Liver (tissue), 9 donors: ENCODE measurements around the gene NFILZ. TPM values are rescaled to one million over a fixed set of nuclear protein-coding genes. Genes with fewer than 3 reads are reported as not detected.

Experiments used
- DNase-seq: peaks from one replicate; pipeline ENCODE4 v3.0.0-alpha.2; 2017; ENCODE audit warnings: low spot score
- H3K27ac ChIP-seq, 2 donors: one replicate each; pipeline ENCODE4 v1.7.0; 2013; ENCODE audit warnings: inconsistent platforms in 2 of 2, low read length in 2 of 2, control low read depth in 1 of 2, low read depth in 1 of 2, mild to moderate bottlenecking in 1 of 2
- H3K27me3 ChIP-seq, 4 donors: one replicate each; pipeline versions ENCODE4 v1.6.1 to v1.7.0; 2013; ENCODE audit warnings: low read length in 3 of 4, inconsistent platforms in 1 of 4, mild to moderate bottlenecking in 1 of 4, moderate library complexity in 1 of 4; ENCODE audit not compliant: control insufficient read depth in 4 of 4, insufficient read depth in 4 of 4
- H3K36me3 ChIP-seq, 4 donors: one replicate each; pipeline versions ENCODE4 v1.6.1 to v1.7.0; 2013; ENCODE audit warnings: low read length in 3 of 4, mild to moderate bottlenecking in 3 of 4, low read depth in 1 of 4, moderate library complexity in 1 of 4; ENCODE audit not compliant: control insufficient read depth in 4 of 4, insufficient read depth in 3 of 4
- H3K4me1 ChIP-seq, 4 donors: one replicate each; pipeline versions ENCODE4 v1.6.1 to v1.7.0; 2013; ENCODE audit warnings: low read length in 3 of 4, mild to moderate bottlenecking in 3 of 4, moderate library complexity in 1 of 4; ENCODE audit not compliant: control insufficient read depth in 4 of 4, insufficient read depth in 4 of 4
- H3K4me3 ChIP-seq, 3 donors: one replicate each; pipeline versions ENCODE4 v1.6.1 to v1.7.0; 2013; ENCODE audit warnings: low read length in 3 of 3, control low read depth in 1 of 3, low read depth in 1 of 3, mild to moderate bottlenecking in 1 of 3
- H3K9ac ChIP-seq, 2 donors: one replicate each; pipeline ENCODE4 v1.7.0; 2013; ENCODE audit warnings: low read length in 2 of 2, mild to moderate bottlenecking in 2 of 2, moderate library complexity in 2 of 2, control low read depth in 1 of 2, low read depth in 1 of 2
- H3K9me3 ChIP-seq, 4 donors: one replicate each; pipeline versions ENCODE4 v1.6.1 to v1.7.0; 2013; ENCODE audit warnings: low read length in 3 of 4; ENCODE audit not compliant: control insufficient read depth in 4 of 4
- EGR1 ChIP-seq, 2 donors: IDR thresholded peaks; 2 replicates each; pipeline ENCODE4 v1.6.1; 2016 to 2018; ENCODE audit warnings: antibody characterized with exemption in 2 of 2, low read depth in 2 of 2
- FOXA1 ChIP-seq: IDR thresholded peaks from 2 replicates; pipeline ENCODE4 v1.6.1; 2016; ENCODE audit warnings: antibody characterized with exemption
- FOXA2 ChIP-seq: IDR thresholded peaks from 2 replicates; pipeline ENCODE4 v1.6.1; 2016; ENCODE audit warnings: antibody characterized with exemption
- GABPA ChIP-seq, 2 donors: IDR thresholded peaks in 1 of 2; conservative IDR thresholded peaks in 1 of 2; 2 replicates each; pipeline ENCODE4 v1.6.1; 2016; ENCODE audit warnings: antibody characterized with exemption in 2 of 2, mild to moderate bottlenecking in 1 of 2, moderate library complexity in 1 of 2
- HNF4A ChIP-seq, 2 donors: conservative IDR thresholded peaks; 2 replicates each; pipeline ENCODE4 v1.6.1; 2016; ENCODE audit warnings: antibody characterized with exemption in 2 of 2, mild to moderate bottlenecking in 2 of 2
- HNF4G ChIP-seq: IDR thresholded peaks from 2 replicates; pipeline ENCODE4 v1.6.1; 2016; ENCODE audit warnings: antibody characterized with exemption
- JUND ChIP-seq, 2 donors: IDR thresholded peaks; 2 replicates each; pipeline ENCODE4 v1.6.1; 2016; ENCODE audit warnings: antibody characterized with exemption in 2 of 2
- NR2F2 ChIP-seq: IDR thresholded peaks from 2 replicates; pipeline ENCODE4 v1.6.1; 2016; ENCODE audit warnings: antibody characterized with exemption
- RAD21 ChIP-seq, 2 donors: IDR thresholded peaks; 2 replicates each; pipeline ENCODE4 v1.6.1; 2016; ENCODE audit warnings: antibody characterized with exemption in 2 of 2, mild to moderate bottlenecking in 2 of 2
- RXRA ChIP-seq, 2 donors: IDR thresholded peaks; 2 replicates each; pipeline ENCODE4 v1.6.1; 2017 to 2018; ENCODE audit warnings: antibody characterized with exemption in 2 of 2, mild to moderate bottlenecking in 1 of 2
- SP1 ChIP-seq: IDR thresholded peaks from 2 replicates; pipeline ENCODE4 v1.6.1; 2018; ENCODE audit warnings: antibody characterized with exemption, mild to moderate bottlenecking
- TAF1 ChIP-seq: conservative IDR thresholded peaks from 2 replicates; pipeline ENCODE4 v1.6.1; 2016; ENCODE audit warnings: antibody characterized with exemption, mild to moderate bottlenecking
- YY1 ChIP-seq: IDR thresholded peaks from 2 replicates; pipeline ENCODE4 v1.6.1; 2016; ENCODE audit warnings: antibody characterized with exemption, mild to moderate bottlenecking
- WGBS: extraction: QIAGEN DNeasy Blood & Tissue Kit; methylation state at CpG from one replicate; pipeline ENCODE4 v1.1.7; 2013; 5-methylcytosine and 5-hydroxymethylcytosine counted together
- polyA plus RNA-seq, 2 donors: library from polyadenylated mRNA; stranded (reverse) in 1 of 2; unstranded in 1 of 2; fragments of 200-250 nt in 1 of 2; fragments of >200 nt in 1 of 2; fragmentation: Nextera tagmentation in 1 of 2; extraction: Ambion mirVana in 1 of 2; gene quantifications; one replicate each; pipeline versions ENCODE4 v1.2.1 to v1.2.3, GENCODE V29; 2013 to 2015
- total RNA-seq, 2 donors: library from RNA; depleted of rRNA; stranded (reverse); fragments of >200 nt; gene quantifications; one replicate each; pipeline ENCODE4 v1.2.3, GENCODE V29; 2014
- TF ChIP-seq, protein P1 (sequence below): IDR thresholded peaks from 2 replicates; pipeline ENCODE4 v1.6.1; 2016; ENCODE audit warnings: antibody characterized with exemption, mild to moderate bottlenecking
- TF ChIP-seq, protein P2 (sequence below): IDR thresholded peaks from 2 replicates; pipeline ENCODE4 v1.6.1; 2016; ENCODE audit warnings: antibody characterized with exemption
- TF ChIP-seq, protein P3 (sequence below): IDR thresholded peaks from 2 replicates; pipeline ENCODE4 v1.6.1; 2016; ENCODE audit warnings: antibody characterized with exemption
- TF ChIP-seq, protein P4 (sequence below): fragments of 150-350 bp; IDR thresholded peaks from 2 replicates; pipeline ENCODE4 v1.5.1; 2017; ENCODE audit warnings: improper control_type of control experiment, low read depth, low read length; ENCODE audit not compliant: missing input control
- TF ChIP-seq, protein P5 (sequence below): IDR thresholded peaks from 2 replicates; pipeline ENCODE4 v1.6.1; 2016; ENCODE audit warnings: antibody characterized with exemption
- donor health status: healthy.
- donor health status: healthy.
- donor health status: healthy.
- donor health status: healthy.
- donor health status: healthy.

The NFILZ gene
- total and polyA plus RNA-seq, 4 donors: not detected

DNA sequence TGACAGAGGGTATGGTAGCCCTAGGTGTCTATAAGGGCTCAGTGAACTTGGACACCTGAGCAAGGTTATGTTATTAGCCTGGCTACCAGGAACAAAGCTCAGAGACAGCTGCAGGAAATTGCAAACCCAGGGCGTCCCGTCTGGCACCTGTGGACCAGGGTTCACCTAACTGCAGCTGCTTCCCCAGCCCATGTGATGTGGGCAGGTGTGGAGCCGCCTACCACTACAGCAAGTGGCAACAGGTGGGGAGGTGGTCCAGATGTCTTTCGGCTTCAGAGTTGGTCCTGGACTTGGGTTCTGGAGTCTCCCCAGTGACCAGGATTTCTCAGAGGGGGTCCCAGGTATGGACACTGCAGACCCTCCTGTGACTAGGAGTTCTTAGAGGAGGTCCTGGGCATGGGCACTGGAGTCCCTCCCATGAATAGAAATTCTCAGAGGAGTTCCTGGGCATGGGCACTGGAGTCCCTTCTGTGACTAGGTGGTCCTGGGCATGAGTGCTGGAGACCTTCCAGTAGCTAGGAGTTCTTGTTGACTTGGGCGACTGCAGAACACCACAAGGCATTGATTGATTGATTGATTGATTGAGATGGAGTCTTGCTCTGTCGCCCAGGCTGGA, 43.0 kb downstream of the NFILZ start:
- H3K9me3 ChIP-seq: no peaks in the 10 kb centered on the region
- H3K27me3 ChIP-seq: peaks cover 0 to 8% (median 0%) of the 10 kb centered on the region in 4 donors
- DNase-seq: no peak
- 67% methylated on average over 6 of the region's 6 CpGs for WGBS
- no peak overlapping the region for H3K27ac ChIP-seq
- H3K9ac ChIP-seq: no peak overlapping the region
- TF ChIP-seq, protein P1, sequence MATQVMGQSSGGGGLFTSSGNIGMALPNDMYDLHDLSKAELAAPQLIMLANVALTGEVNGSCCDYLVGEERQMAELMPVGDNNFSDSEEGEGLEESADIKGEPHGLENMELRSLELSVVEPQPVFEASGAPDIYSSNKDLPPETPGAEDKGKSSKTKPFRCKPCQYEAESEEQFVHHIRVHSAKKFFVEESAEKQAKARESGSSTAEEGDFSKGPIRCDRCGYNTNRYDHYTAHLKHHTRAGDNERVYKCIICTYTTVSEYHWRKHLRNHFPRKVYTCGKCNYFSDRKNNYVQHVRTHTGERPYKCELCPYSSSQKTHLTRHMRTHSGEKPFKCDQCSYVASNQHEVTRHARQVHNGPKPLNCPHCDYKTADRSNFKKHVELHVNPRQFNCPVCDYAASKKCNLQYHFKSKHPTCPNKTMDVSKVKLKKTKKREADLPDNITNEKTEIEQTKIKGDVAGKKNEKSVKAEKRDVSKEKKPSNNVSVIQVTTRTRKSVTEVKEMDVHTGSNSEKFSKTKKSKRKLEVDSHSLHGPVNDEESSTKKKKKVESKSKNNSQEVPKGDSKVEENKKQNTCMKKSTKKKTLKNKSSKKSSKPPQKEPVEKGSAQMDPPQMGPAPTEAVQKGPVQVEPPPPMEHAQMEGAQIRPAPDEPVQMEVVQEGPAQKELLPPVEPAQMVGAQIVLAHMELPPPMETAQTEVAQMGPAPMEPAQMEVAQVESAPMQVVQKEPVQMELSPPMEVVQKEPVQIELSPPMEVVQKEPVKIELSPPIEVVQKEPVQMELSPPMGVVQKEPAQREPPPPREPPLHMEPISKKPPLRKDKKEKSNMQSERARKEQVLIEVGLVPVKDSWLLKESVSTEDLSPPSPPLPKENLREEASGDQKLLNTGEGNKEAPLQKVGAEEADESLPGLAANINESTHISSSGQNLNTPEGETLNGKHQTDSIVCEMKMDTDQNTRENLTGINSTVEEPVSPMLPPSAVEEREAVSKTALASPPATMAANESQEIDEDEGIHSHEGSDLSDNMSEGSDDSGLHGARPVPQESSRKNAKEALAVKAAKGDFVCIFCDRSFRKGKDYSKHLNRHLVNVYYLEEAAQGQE: no peak
- no peak for TF ChIP-seq EGR1 (IDR thresholded peaks at IDR 0.05; ENCODE audit: low read depth in 2 of 2)
- TF ChIP-seq RAD21 (IDR thresholded peaks at IDR 0.05): no peak
- no peak for TF ChIP-seq HNF4A (conservative IDR thresholded peaks at IDR 0.05)
- TF ChIP-seq, protein P2, sequence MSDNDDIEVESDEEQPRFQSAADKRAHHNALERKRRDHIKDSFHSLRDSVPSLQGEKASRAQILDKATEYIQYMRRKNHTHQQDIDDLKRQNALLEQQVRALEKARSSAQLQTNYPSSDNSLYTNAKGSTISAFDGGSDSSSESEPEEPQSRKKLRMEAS: no peak
- TF ChIP-seq FOXA2: no peak
- no peaks in the 10 kb centered on the region for H3K4me1 ChIP-seq
- no peak overlapping the region for H3K4me3 ChIP-seq
- H3K36me3 ChIP-seq: no peaks in the 10 kb centered on the region

DNA sequence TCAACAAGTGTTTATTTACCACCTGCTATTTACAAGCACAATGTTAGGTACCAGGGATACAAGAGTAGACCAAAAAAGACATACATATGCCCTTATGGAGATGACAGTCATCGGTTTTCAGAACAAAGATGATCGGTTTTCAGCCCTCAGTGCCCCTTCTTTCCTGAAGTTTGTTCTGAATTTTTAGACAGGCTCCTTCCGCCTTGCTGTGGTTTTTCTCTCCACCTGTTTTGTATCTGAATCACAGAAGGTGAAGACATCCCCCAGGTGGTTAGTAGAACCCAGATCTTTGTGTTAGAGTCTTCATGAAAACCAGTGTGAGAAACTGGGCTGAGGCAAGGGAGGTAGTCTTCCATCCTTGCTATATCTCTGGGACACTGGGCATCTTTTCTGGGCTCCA, 44.6 kb downstream of the NFILZ start:
- no peak overlapping the region for H3K4me3 ChIP-seq
- no peaks in the 10 kb centered on the region for H3K9me3 ChIP-seq
- no peak overlapping the region for H3K9ac ChIP-seq
- TF ChIP-seq RAD21 (IDR thresholded peaks at IDR 0.05) (no peak), GABPA (IDR thresholded peaks at IDR 0.05 in 1 of 2, conservative IDR thresholded peaks at IDR 0.05 in 1 of 2) (no peak), EGR1 (IDR thresholded peaks at IDR 0.05; ENCODE audit: low read depth in 2 of 2) (no peak), HNF4A (conservative IDR thresholded peaks at IDR 0.05) (no peak), FOXA2 (no peak), NR2F2 (no peak), HNF4G (no peak), RXRA (IDR thresholded peaks at IDR 0.05) (no peak), TAF1 (no peak), FOXA1 (no peak), JUND (IDR thresholded peaks at IDR 0.05) (no peak), SP1 (no peak), YY1 (no peak)
- TF ChIP-seq, protein P3, sequence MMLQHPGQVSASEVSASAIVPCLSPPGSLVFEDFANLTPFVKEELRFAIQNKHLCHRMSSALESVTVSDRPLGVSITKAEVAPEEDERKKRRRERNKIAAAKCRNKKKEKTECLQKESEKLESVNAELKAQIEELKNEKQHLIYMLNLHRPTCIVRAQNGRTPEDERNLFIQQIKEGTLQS: no peak
- TF ChIP-seq, protein P4, sequence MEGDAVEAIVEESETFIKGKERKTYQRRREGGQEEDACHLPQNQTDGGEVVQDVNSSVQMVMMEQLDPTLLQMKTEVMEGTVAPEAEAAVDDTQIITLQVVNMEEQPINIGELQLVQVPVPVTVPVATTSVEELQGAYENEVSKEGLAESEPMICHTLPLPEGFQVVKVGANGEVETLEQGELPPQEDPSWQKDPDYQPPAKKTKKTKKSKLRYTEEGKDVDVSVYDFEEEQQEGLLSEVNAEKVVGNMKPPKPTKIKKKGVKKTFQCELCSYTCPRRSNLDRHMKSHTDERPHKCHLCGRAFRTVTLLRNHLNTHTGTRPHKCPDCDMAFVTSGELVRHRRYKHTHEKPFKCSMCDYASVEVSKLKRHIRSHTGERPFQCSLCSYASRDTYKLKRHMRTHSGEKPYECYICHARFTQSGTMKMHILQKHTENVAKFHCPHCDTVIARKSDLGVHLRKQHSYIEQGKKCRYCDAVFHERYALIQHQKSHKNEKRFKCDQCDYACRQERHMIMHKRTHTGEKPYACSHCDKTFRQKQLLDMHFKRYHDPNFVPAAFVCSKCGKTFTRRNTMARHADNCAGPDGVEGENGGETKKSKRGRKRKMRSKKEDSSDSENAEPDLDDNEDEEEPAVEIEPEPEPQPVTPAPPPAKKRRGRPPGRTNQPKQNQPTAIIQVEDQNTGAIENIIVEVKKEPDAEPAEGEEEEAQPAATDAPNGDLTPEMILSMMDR: no peak
- TF ChIP-seq, protein P2: no peak
- TF ChIP-seq, protein P1: no peak
- TF ChIP-seq, protein P5, sequence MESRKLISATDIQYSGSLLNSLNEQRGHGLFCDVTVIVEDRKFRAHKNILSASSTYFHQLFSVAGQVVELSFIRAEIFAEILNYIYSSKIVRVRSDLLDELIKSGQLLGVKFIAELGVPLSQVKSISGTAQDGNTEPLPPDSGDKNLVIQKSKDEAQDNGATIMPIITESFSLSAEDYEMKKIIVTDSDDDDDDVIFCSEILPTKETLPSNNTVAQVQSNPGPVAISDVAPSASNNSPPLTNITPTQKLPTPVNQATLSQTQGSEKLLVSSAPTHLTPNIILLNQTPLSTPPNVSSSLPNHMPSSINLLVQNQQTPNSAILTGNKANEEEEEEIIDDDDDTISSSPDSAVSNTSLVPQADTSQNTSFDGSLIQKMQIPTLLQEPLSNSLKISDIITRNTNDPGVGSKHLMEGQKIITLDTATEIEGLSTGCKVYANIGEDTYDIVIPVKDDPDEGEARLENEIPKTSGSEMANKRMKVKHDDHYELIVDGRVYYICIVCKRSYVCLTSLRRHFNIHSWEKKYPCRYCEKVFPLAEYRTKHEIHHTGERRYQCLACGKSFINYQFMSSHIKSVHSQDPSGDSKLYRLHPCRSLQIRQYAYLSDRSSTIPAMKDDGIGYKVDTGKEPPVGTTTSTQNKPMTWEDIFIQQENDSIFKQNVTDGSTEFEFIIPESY: no peak
- no peak overlapping the region for H3K27ac ChIP-seq
- H3K27me3 ChIP-seq: peaks cover 0 to 3% (median 0%) of the 10 kb centered on the region in 4 donors
- H3K36me3 ChIP-seq: no peaks in the 10 kb centered on the region
- DNase-seq: no peak
- WGBS: 76% methylated on average over 3 of the region's 3 CpGs
- no peaks in the 10 kb centered on the region for H3K4me1 ChIP-seq
